Epithelial cell of proximal tubule (primary cell): ENCODE results near the gene NOVA1. TPM values are rescaled to one million over a fixed set of nuclear protein-coding genes. Genes with fewer than 3 reads are reported as not detected.

Source experiments
- DNase-seq: peaks from one replicate; pipeline ENCODE4 v3.0.0-alpha.2; 2011; ENCODE audit warnings: low read depth
- H3K4me3 ChIP-seq: 2 replicates; pipeline ENCODE4 v1.5.1; 2011; ENCODE audit warnings: low read depth, mild to moderate bottlenecking, low read length
- total RNA-seq: library from RNA; depleted of rRNA; stranded (reverse); fragments of >200 nt; gene quantifications from 2 replicates; pipeline ENCODE4 v1.2.3, GENCODE V29; 2015
- TF ChIP-seq, protein P1 (sequence below): conservative IDR thresholded peaks from 2 replicates; pipeline ENCODE4 v1.5.1; 2012; ENCODE audit warnings: low read depth, mild to moderate bottlenecking, low read length

Gene NOVA1
- total RNA-seq, 1 donor from 2014 or later: 3.5 TPM

- DNase-seq: no peak
- H3K4me3 ChIP-seq: no peak overlapping the region
- TF ChIP-seq, protein P1, sequence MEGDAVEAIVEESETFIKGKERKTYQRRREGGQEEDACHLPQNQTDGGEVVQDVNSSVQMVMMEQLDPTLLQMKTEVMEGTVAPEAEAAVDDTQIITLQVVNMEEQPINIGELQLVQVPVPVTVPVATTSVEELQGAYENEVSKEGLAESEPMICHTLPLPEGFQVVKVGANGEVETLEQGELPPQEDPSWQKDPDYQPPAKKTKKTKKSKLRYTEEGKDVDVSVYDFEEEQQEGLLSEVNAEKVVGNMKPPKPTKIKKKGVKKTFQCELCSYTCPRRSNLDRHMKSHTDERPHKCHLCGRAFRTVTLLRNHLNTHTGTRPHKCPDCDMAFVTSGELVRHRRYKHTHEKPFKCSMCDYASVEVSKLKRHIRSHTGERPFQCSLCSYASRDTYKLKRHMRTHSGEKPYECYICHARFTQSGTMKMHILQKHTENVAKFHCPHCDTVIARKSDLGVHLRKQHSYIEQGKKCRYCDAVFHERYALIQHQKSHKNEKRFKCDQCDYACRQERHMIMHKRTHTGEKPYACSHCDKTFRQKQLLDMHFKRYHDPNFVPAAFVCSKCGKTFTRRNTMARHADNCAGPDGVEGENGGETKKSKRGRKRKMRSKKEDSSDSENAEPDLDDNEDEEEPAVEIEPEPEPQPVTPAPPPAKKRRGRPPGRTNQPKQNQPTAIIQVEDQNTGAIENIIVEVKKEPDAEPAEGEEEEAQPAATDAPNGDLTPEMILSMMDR: no peak
Observed at GRCh38 chr14:26463136-26463535, 134.7 kb downstream of the NOVA1 start.

GRCh38 chr14:26454105-26454504 is 143.7 kb downstream of the NOVA1 start:
- TF ChIP-seq, protein P1: no peak

GRCh38 chr14:26448181-26448855 is 149.5 kb downstream of the NOVA1 start:
- TF ChIP-seq, protein P1: no peak
- no peak overlapping the region for H3K4me3 ChIP-seq
- DNase-seq: no peak

More at GRCh38 chr14:26454105-26454504, 143.7 kb downstream of the NOVA1 start:
- no peak for DNase-seq
- no peak overlapping the region for H3K4me3 ChIP-seq

GRCh38 chr14:26444822-26445221 is 153.0 kb downstream of the NOVA1 start:
- no peak for DNase-seq
- no peak overlapping the region for H3K4me3 ChIP-seq
- TF ChIP-seq, protein P1: no peak

DNA sequence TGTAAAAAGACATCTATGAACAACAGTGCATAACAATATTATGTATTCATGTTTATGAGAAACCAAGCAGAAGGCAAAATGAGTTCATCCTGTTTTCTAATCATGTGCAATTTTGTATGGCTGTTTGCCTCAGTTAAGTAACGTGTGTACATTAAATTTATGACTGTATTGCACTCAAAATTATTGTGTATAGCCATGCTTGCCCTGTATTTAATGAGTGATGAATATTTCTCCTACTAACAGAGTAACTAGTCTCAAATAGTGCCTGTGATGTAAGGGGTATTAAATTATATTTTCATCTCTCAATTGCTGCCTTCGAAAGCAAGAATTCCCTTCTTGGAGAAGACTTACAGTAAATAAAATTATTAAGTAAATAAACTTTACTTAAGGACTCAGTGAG is 154.2 kb downstream of the NOVA1 start:
- DNase-seq: no peak
- TF ChIP-seq, protein P1: no peak
- no peak overlapping the region for H3K4me3 ChIP-seq

- TF ChIP-seq, protein P1: no peak
- DNase-seq: no peak
- no peak overlapping the region for H3K4me3 ChIP-seq
Observed at GRCh38 chr14:26429205-26429604, 168.6 kb downstream of the NOVA1 start.

- DNase-seq: no peak
- no peak overlapping the region for H3K4me3 ChIP-seq
- TF ChIP-seq, protein P1: no peak
Observed at GRCh38 chr14:26427097-26427496, 170.7 kb downstream of the NOVA1 start.
